ENCODE measurements around the gene TASP1.

TASP1 gene

DNA sequence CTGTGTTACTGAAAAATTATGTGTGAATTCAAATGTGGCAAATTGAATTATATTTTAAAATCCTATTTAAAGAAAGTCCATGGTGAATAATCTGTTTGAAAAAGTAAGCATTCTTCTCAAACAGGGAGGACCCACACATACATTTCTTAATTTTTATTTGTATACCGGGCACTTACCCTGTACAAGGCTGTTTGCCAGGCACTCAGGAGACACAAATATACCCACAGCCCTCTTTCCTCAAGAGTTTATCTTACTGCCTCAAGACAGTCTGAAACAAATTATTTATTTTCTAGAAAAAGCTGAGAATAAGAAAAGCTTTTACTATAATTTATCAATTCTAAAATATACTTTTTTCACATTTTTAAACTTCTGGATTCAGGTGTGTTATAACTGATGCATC is 114.4 kb downstream of the TASP1 start:
- no peak overlapping the region for H3K4me3 ChIP-seq (ENCODE audit: low read length)
- DNase-seq (ENCODE audit: low read depth) = no peak
- TF ChIP-seq, protein P1, sequence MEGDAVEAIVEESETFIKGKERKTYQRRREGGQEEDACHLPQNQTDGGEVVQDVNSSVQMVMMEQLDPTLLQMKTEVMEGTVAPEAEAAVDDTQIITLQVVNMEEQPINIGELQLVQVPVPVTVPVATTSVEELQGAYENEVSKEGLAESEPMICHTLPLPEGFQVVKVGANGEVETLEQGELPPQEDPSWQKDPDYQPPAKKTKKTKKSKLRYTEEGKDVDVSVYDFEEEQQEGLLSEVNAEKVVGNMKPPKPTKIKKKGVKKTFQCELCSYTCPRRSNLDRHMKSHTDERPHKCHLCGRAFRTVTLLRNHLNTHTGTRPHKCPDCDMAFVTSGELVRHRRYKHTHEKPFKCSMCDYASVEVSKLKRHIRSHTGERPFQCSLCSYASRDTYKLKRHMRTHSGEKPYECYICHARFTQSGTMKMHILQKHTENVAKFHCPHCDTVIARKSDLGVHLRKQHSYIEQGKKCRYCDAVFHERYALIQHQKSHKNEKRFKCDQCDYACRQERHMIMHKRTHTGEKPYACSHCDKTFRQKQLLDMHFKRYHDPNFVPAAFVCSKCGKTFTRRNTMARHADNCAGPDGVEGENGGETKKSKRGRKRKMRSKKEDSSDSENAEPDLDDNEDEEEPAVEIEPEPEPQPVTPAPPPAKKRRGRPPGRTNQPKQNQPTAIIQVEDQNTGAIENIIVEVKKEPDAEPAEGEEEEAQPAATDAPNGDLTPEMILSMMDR (conservative IDR thresholded peaks at IDR 0.05; ENCODE audit: low read depth, low read length) = no peak

DNA sequence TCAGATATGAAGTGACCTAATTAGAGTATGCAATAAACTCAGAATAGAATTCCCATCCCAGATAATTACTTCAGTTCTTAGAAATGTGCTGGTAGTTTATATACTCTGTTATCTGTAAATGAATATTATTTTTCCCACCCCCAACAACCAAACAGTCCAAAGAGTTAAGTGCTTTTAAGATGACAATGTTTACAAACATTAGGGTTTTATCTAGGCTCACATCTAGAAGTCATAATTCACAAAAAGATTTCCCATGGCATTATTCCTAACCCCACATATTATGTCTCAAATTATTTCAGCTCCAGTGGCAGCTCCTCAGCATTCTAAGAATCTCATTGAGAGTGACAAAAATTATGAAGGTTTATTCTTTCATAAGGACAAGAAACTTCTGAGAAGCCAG is 120.9 kb downstream of the TASP1 start:
- DNase-seq (ENCODE audit: low read depth) = no peak
- H3K4me3 ChIP-seq (ENCODE audit: low read length) = no peak overlapping the region
- TF ChIP-seq, protein P1 (conservative IDR thresholded peaks at IDR 0.05; ENCODE audit: low read depth, low read length) = no peak

DNA sequence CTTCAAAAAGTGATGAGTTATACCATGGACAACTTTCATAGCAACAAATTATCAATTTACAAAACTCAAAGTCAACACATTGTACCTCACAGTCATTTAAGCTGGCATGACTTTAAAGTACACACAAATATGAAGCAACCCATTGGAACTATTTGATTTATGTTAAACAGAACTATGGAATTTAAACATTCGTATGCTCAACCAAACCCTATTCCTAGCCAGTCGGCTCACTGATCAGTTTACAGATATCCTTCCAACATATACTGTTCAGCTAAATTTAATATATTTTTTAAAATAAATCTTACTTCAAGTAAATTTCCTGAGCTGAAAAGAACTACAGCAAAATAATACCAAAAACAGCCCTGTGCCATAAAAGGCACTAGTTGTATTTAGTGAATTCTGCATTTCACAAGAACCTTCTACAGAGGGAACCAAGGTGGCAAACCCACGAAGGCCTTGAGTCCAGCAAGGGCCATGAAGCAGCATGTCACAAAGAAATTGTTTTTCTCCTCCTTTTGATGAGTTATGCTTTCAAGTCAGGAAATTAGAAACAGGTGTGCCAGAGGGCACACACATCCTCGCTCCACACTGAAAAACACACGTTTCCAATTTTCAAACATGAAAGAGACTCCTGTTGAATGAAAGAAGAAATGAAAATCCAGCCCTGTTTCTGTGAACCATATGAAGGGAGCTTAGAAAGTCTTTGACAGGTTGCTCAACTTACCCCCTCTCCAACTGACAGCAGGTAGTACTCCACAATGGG is 122.8 kb downstream of the TASP1 start:
- H3K4me3 ChIP-seq (ENCODE audit: low read length) = no peak overlapping the region
- DNase-seq (ENCODE audit: low read depth) = no peak
- TF ChIP-seq, protein P1 (conservative IDR thresholded peaks at IDR 0.05; ENCODE audit: low read depth, low read length) = no peak

DNA sequence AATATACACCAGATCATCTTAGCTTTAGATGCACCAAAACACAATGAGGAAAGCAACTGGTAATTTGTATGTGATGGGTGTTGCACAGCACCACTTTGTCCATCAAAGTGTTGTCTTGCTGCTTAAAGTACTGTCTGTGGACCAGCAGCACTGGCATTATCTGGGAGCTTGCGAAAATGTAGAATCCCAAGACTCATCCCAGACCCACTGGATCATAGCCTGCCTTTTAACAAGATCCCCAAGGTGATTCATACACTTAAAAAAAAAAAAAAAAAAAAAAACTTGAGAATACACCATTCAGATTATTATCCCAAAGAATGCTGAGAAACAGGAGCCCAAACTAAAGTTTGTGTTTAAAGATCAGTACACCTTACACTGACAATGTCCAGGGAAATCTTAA is 123.4 kb downstream of the TASP1 start:
- H3K4me3 ChIP-seq (ENCODE audit: low read length) = no peak overlapping the region
- TF ChIP-seq, protein P1 (conservative IDR thresholded peaks at IDR 0.05; ENCODE audit: low read depth, low read length) = no peak
- no peak for DNase-seq (ENCODE audit: low read depth)

DNA sequence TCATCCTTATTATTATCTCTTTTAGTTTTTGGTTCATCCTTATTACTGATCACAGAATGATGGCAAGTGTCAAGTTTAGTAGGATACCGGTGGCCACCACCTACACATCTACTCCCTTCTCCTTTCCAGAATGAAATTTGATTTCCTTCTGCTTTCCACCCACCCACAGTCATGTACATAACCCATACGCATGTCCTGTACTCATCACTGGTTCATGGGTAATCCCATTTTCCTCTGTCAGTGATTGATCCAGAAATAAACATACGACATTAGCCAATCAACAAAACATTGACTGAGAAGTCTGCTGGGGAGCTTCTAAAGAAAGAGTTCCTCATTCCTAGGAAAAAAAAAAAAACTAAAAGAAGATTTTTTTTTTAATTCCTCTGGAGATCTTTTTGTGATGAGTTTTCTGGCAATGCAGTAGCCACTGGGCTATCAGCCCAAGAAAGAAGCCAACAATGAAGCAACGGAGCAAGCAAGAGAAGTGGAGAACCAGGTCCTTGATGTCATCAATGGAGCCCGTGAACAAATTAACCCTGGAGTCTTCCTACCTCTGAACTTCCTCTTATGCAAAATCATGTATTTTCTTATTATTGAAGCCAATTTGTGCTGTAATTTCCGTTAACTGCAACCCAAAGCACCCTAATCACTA is 127.8 kb downstream of the TASP1 start:
- DNase-seq (ENCODE audit: low read depth) = no peak
- no peak overlapping the region for H3K4me3 ChIP-seq (ENCODE audit: low read length)
- TF ChIP-seq, protein P1 (conservative IDR thresholded peaks at IDR 0.05; ENCODE audit: low read depth, low read length) = no peak

DNA sequence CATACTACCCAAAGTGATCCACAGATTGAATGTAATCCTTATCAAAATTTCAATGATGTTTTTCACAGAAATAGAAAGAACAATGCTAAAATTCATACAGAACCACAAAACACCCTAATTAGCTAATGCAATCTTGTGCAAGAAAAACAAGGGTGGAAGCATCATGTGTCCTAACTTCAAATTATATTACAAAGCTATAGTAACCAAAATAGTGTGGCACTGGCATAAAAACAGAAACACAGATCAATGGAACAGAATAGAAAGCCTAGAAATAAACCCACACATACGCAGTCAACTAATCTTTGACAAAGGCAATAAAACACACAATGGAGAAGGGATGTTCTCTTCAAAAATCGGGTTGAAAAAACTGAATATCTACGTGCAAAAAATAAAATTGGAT is 131.1 kb downstream of the TASP1 start:
- no peak overlapping the region for H3K4me3 ChIP-seq (ENCODE audit: low read length)
- no peak for DNase-seq (ENCODE audit: low read depth)
- TF ChIP-seq, protein P1 (conservative IDR thresholded peaks at IDR 0.05; ENCODE audit: low read depth, low read length) = no peak

DNA sequence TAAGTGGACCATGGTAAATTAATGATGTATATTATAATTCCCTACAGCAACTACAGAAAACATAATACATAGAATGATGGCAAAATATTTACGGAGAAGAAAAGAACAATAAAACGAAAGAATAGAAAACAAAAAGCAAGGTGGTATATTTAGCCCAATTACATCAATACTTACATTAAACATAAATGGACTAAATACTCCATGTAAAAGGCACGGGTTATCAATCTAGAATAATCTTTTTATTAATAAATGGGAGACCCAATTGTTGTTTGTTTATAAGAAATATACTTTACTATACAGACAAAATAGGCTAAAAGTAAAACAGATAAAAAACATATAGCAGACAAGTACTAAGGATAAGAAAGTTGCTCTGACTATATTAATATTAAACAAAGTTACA is 137.2 kb downstream of the TASP1 start:
- TF ChIP-seq, protein P1 (conservative IDR thresholded peaks at IDR 0.05; ENCODE audit: low read depth, low read length) = no peak
- no peak overlapping the region for H3K4me3 ChIP-seq (ENCODE audit: low read length)
- no peak for DNase-seq (ENCODE audit: low read depth)

Measured in retinal pigment epithelial cell (primary cell).